T47D (cell line): ENCODE measurements around the gene C3AR1.
"Not testable (repeated sequence)": the region's sequence is repeated elsewhere in the genome, so short reads cannot be mapped to it uniquely, and the experiment has no call there.

Experiments
- DNase-seq, 2 experiments: peaks; one replicate each; pipeline versions ENCODE4 v3.0.0 to v3.0.0-alpha.2; 2011 to 2012; ENCODE audit warnings: low read depth in 1 of 2, low spot score in 1 of 2
- JUND ChIP-seq: IDR thresholded peaks from 2 replicates; pipeline ENCODE4 v1.6.1; 2012; ENCODE audit warnings: low read depth
- in situ Hi-C: cut with HindIII; loops from 2 replicates; pipeline ENCODE4 v1.10.0; 2016; ENCODE audit warnings: low sequenced_read_pairs, low pct_unique_long_range_greater_than_20kb

Gene C3AR1

GRCh38 chr12:8080120-8080519, 14.0 kb upstream of the C3AR1 start:
- TF ChIP-seq JUND, result no peak
- in situ Hi-C loops, result no loop called here
- no peak for DNase-seq

- no peak for DNase-seq
- in situ Hi-C loops, result no loop called here
- no peak for TF ChIP-seq JUND
These were observed 12.8 kb upstream of the C3AR1 start for GRCh38 chr12:8078916-8079315.

- no peak for TF ChIP-seq JUND
- in situ Hi-C loops, result no loop called here
- DNase-seq, result peak in 1 of 2 experiments; percentile 2
These were observed 12.2 kb upstream of the C3AR1 start for GRCh38 chr12:8078398-8078797.

GRCh38 chr12:8077207-8077606, 11.0 kb upstream of the C3AR1 start:
- DNase-seq, result no peak
- in situ Hi-C loops, result no loop called here
- no peak for TF ChIP-seq JUND

GRCh38 chr12:8076366-8076765, 10.2 kb upstream of the C3AR1 start:
- DNase-seq, result no peak
- in situ Hi-C loops, result no loop called here

GRCh38 chr12:8075935-8076334, 9.8 kb upstream of the C3AR1 start:
- DNase-seq, result no peak
- in situ Hi-C loops, result no loop called here
- TF ChIP-seq JUND, result no peak

More at GRCh38 chr12:8076366-8076765, 10.2 kb upstream of the C3AR1 start:
- TF ChIP-seq JUND, result no peak

GRCh38 chr12:8071820-8072219, 5.7 kb upstream of the C3AR1 start:
- DNase-seq, in situ Hi-C loops: not testable (repeated sequence)

GRCh38 chr12:8069582-8069981, 3.4 kb upstream of the C3AR1 start:
- DNase-seq, result no peak
- in situ Hi-C loops, result no loop called here
- no peak for TF ChIP-seq JUND

GRCh38 chr12:8064131-8064530, 2.0 kb downstream of the C3AR1 start:
- in situ Hi-C loops, result no loop called here
- no peak for TF ChIP-seq JUND
- no peak for DNase-seq

GRCh38 chr12:8058506-8058905, 7.7 kb downstream of the C3AR1 start:
- TF ChIP-seq JUND, result no peak
- in situ Hi-C loops, result no loop called here

GRCh38 chr12:8057839-8058238, 8.3 kb downstream of the C3AR1 start:
- no peak for TF ChIP-seq JUND
- in situ Hi-C loops, result no loop called here
- DNase-seq, result no peak

More at GRCh38 chr12:8058506-8058905, 7.7 kb downstream of the C3AR1 start:
- DNase-seq, result no peak

- TF ChIP-seq JUND, result no peak
- in situ Hi-C loops, result no loop called here
These were observed 8.9 kb downstream of the C3AR1 start for GRCh38 chr12:8057306-8057705.

GRCh38 chr12:8054816-8055215, 11.3 kb downstream of the C3AR1 start:
- in situ Hi-C loops, result no loop called here
- no peak for TF ChIP-seq JUND
- DNase-seq, result no peak

More at GRCh38 chr12:8057306-8057705, 8.9 kb downstream of the C3AR1 start:
- no peak for DNase-seq

GRCh38 chr12:8052679-8053078, 13.5 kb downstream of the C3AR1 start:
- in situ Hi-C loops, result no loop called here
- DNase-seq, result no peak

More at GRCh38 chr12:8052679-8053078, 13.5 kb downstream of the C3AR1 start:
- no peak for TF ChIP-seq JUND
